Heart left ventricle (tissue), 16 donors: ENCODE measurements around the gene NTRK2. TPM values are rescaled to one million over a fixed set of nuclear protein-coding genes. Genes with fewer than 3 reads are reported as not detected.

Experiments
- ATAC-seq, 4 donors: fragments of 200-7000 bp; cut with Tn5 transposase; one replicate each; pipeline ENCODE4 v1.9.1; 2020 to 2022; ENCODE audit warnings: moderate library complexity in 4 of 4, mild to moderate bottlenecking in 3 of 4, moderate number of reproducible peaks in 1 of 4
- DNase-seq, 5 donors: peaks; one replicate each; pipeline ENCODE4 v3.0.0-alpha.2; 2020
- H3K27ac ChIP-seq, 12 donors: fragments of 200-600 bp; sonication (generic) in 4 of 12; one replicate each; pipeline versions ENCODE4 v1.5.0 to v1.8.0; 2016 to 2022; ENCODE audit warnings: mild to moderate bottlenecking in 2 of 12
- H3K27me3 ChIP-seq, 9 donors: fragments of 200-600 bp; sonication (generic) in 2 of 9; one replicate each; pipeline versions ENCODE4 v1.5.1 to v1.8.0; 2016 to 2022; ENCODE audit warnings: mild to moderate bottlenecking in 3 of 9
- H3K36me3 ChIP-seq, 9 donors: fragments of 200-600 bp; sonication (generic) in 2 of 9; one replicate each; pipeline versions ENCODE4 v1.5.0 to v1.8.0; 2018 to 2022; ENCODE audit warnings: mild to moderate bottlenecking in 2 of 9
- H3K4me1 ChIP-seq, 12 donors: fragments of 200-600 bp; sonication (generic) in 4 of 12; one replicate each; pipeline versions ENCODE4 v1.5.0 to v1.8.0; 2016 to 2022; ENCODE audit warnings: mild to moderate bottlenecking in 3 of 12
- H3K4me3 ChIP-seq, 12 donors: fragments of 200-600 bp; sonication (generic) in 4 of 12; one replicate each; pipeline versions ENCODE4 v1.5.0 to v1.8.0; 2017 to 2022; ENCODE audit warnings: mild to moderate bottlenecking in 9 of 12, moderate library complexity in 4 of 12
- H3K9me3 ChIP-seq, 12 donors: fragments of 200-600 bp; sonication (generic) in 4 of 12; one replicate each; pipeline versions ENCODE4 v1.5.0 to v1.8.0; 2016 to 2022; ENCODE audit warnings: mild to moderate bottlenecking in 1 of 12
- CTCF ChIP-seq, 12 donors: fragments of 200-600 bp; sonication (generic) in 4 of 12; IDR thresholded peaks; one replicate each; pipeline versions ENCODE4 v1.5.0 to v1.8.0; 2018 to 2022; ENCODE audit warnings: antibody characterized with exemption in 12 of 12, mild to moderate bottlenecking in 5 of 12
- POLR2A ChIP-seq, 2 donors: fragments of 450-650 bp; IDR thresholded peaks; one replicate each; pipeline ENCODE4 v1.6.1; 2017; ENCODE audit warnings: antibody characterized with exemption in 2 of 2, mild to moderate bottlenecking in 2 of 2, moderate library complexity in 2 of 2
- WGBS, 4 donors: extraction: QIAGEN DNeasy Blood & Tissue Kit in 2 of 4; methylation state at CpG; one replicate each; pipeline versions ENCODE4 v1.1.5 to v1.1.7; 2013 to 2018; 5-methylcytosine and 5-hydroxymethylcytosine counted together
- intact Hi-C, 10 donors: fragments of 100-400 bp; cut with DNase I; formaldehyde crosslinking; loops; one replicate each; pipeline versions ENCODE4 v1.11.1 to v1.14.2; 2022
- polyA plus RNA-seq, 2 donors: library from polyadenylated mRNA; stranded (reverse); fragments of 200-250 nt; gene quantifications; one replicate each; pipeline ENCODE4 v1.2.3, GENCODE V29; 2013
- total RNA-seq, 9 donors: library from RNA; depleted of rRNA in 2 of 9; stranded (reverse); fragments of >200 nt in 2 of 9; fragmentation: NEBNext Ultra II Directional in 3 of 9; extraction: Animal tissue kit (Norgen Biotek cat#: 25700) in 3 of 9; gene quantifications; one replicate each; pipeline versions ENCODE4 v1.1.0 to v1.2.4, GENCODE V29; 2016 to 2023
- donor health status: ischemic (EF 13 %, LVEDD 7.1; RV severe dilation, severe dysfunction).
- donor health status: healthy with polysubstance abuse.
- donor health status: DM: no; HTN: yes; CAD: no.
- donor health status: DM: no; HTN: no; CAD: no.
- donor health status: ischemic (EF 25% LVEDD 6.9; RV normal size, moderate dysfunction).
- donor health status: ischemic (EF 25% LVEDD 5.7; RV mildly dilated, moderate dysfunction).
- donor health status: healthy.
- donor health status: DM: yes; HTN: yes; CAD: no.
- donor health status: ischemic (EF 35%, LVEDD 5.7; RV mildly dilated, moderate dysfunction).
- donor health status: nonischemic (EF 11% LVEDD 7.7; RV severe dilation, severe dysfunction).
- donor health status: DM: yes; HTN: yes; CAD: no.
- donor health status: PGD.
- donor health status: ischemic (EF 29% LVEDD 5.4; RV normal size, mild dysfunction).
- donor health status: nonischemic (EF 23%, LVEDD 6.1; RV moderate dilation, normal function).

NTRK2 gene
- total and polyA plus RNA-seq, 11 donors = 0.86 to 16.0 (median 2.4) TPM

GRCh38 chr9:85030316-85030715, 360.8 kb downstream of the NTRK2 start:
- intact Hi-C loops = no loop called here
- no peak overlapping the region for H3K27ac ChIP-seq
- no peak overlapping the region for H3K4me3 ChIP-seq
- no peak for ATAC-seq
- H3K27me3 ChIP-seq = peaks cover 0 to 4% (median 0%) of the 10 kb centered on the region in 9 donors
- WGBS, 4 donors = 22 to 83% (median 55%) methylated on average over 1 of the region's 1 CpG
- H3K4me1 ChIP-seq = no peaks in the 10 kb centered on the region
- DNase-seq = no peak
- no peaks in the 10 kb centered on the region for H3K36me3 ChIP-seq
- no peak for TF ChIP-seq POLR2A (IDR thresholded peaks at IDR 0.05)
- no peak for TF ChIP-seq CTCF (IDR thresholded peaks at IDR 0.05)
- H3K9me3 ChIP-seq = peaks cover 0 to 15% (median 0%) of the 10 kb centered on the region in 12 donors

- ATAC-seq (no peak), DNase-seq (no peak)
- peaks cover 0 to 19% (median 0%) of the 10 kb centered on the region in 9 donors for H3K27me3 ChIP-seq
- no peak overlapping the region for H3K4me3 ChIP-seq
- intact Hi-C loops = no loop called here
- no peaks in the 10 kb centered on the region for H3K36me3 ChIP-seq
- no peaks in the 10 kb centered on the region for H3K4me1 ChIP-seq
- no peak overlapping the region for H3K27ac ChIP-seq
- WGBS, 4 donors = 49 to 97% (median 84%) methylated on average over 1 to 2 of the region's 2 CpGs
- no peak for TF ChIP-seq POLR2A (IDR thresholded peaks at IDR 0.05)
- no peak for TF ChIP-seq CTCF (IDR thresholded peaks at IDR 0.05)
- peaks cover 0 to 15% (median 0%) of the 10 kb centered on the region in 12 donors for H3K9me3 ChIP-seq
These were observed 367.0 kb downstream of the NTRK2 start for GRCh38 chr9:85036496-85036895.

- H3K36me3 ChIP-seq = no peaks in the 10 kb centered on the region
- H3K4me3 ChIP-seq = no peak overlapping the region
- H3K27ac ChIP-seq = no peak overlapping the region
- no peak for TF ChIP-seq POLR2A (IDR thresholded peaks at IDR 0.05)
- no peak for TF ChIP-seq CTCF (IDR thresholded peaks at IDR 0.05)
- intact Hi-C loops = no loop called here
- 56 to 73% (median 63%) methylated on average over 2 of the region's 2 CpGs for WGBS, 4 donors
- ATAC-seq (no peak), DNase-seq (no peak)
- H3K27me3 ChIP-seq = peaks cover 0 to 19% (median 0%) of the 10 kb centered on the region in 9 donors
- H3K9me3 ChIP-seq = peaks cover 0 to under 1% (median 0%) of the 10 kb centered on the region in 12 donors
- H3K4me1 ChIP-seq = no peaks in the 10 kb centered on the region
These were observed 368.5 kb downstream of the NTRK2 start for GRCh38 chr9:85038061-85038460.

- Histone ChIP-seq H3K4me1 (no peaks in the 10 kb centered on the region), H3K27ac (no peak overlapping the region), H3K4me3 (no peak overlapping the region), H3K9me3 (no peaks in the 10 kb centered on the region), H3K36me3 (no peaks in the 10 kb centered on the region), H3K27me3 (peaks cover 0 to 19% (median 0%) of the 10 kb centered on the region in 9 donors)
- intact Hi-C loops = no loop called here
- ATAC-seq (no peak), DNase-seq (no peak)
- WGBS, 4 donors = 63 to 69% (median 65%) methylated on average over 9 of the region's 9 CpGs
- TF ChIP-seq POLR2A (IDR thresholded peaks at IDR 0.05) (no peak), CTCF (IDR thresholded peaks at IDR 0.05) (no peak)
These were observed 369.5 kb downstream of the NTRK2 start for GRCh38 chr9:85038824-85039608.
